GM18907 (cell line): ENCODE results near the gene SMIM43.
A peak's percentile ranks its signal among the peaks of the same experiment; 100 is the strongest.
"Not testable (repeated sequence)": the region's sequence is repeated elsewhere in the genome, so short reads cannot be mapped to it uniquely, and the experiment has no call there.

Experiments used
- ATAC-seq: cut with Tn5 transposase; IDR thresholded peaks from one replicate; pipeline ENCODE4 v1.9.1; 2021; ENCODE audit warnings: mild to moderate bottlenecking, moderate library complexity; ENCODE audit not compliant: unreplicated experiment

The SMIM43 gene

DNA sequence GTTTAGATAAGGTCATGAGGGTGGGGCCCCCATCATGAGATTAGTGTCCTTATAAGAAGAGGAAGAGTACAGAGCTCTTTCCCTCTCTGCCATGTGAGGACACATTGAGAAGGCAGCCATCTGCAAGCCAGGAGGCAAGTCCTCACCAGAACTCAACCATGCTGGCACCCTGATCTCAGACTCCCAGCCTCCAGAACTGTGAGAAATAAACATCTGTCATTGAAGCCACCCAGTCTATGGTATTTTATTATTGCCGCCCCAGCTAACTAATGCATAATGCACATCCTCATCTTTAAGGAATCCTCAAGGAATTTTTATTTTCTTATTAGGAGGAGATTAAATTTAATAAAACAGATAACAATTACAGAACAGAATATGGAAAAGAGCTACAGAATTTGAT lies 19.4 kb upstream of the SMIM43 start:
- ATAC-seq: no peak

DNA sequence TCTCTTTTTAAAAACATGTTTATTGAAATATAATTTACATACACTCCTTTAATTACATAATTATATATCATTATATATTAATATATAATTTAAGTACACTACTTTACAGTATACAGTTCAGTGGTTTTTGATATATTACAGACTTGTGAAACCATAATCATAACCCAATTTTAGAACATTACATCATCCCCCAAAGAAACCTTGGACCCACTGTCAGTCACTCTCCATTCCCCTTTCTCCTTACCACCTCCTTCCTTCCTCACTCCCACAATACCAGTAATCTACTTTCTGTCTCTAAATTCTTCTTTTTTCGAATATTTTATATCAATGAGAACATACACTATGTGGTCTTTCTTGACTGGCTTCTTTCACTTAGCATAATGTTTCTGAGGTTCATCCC lies 18.2 kb upstream of the SMIM43 start:
- ATAC-seq: no peak

DNA sequence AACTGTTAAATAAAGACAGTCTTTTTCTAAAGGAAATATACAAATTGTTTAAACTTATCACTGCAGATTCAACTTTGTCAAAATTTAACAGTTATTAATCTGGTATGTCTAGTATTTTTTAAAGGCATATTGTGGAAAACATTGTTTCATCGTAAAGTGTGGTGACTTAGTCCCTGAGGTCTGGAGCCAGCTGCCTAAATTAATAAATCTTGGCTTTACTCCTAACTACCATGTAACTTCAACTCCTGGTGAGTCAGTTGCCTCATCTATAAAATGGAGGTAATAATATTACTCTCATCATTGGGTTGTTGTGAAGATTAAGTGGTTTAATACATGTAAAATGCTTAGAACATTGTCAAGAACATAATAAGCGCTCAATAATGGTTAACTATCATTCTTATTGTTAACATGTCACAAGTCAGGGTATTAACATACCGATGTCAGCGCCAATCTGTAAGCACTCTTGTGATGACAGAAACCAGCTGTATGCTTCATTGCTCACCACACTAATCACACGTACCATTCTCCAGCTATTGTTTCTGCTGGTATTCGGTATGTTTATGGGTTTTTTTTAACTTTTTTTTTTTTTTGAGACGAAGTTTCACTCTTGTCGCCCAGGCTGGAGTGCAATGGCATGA lies 14.1 kb upstream of the SMIM43 start:
- no peak for ATAC-seq

DNA sequence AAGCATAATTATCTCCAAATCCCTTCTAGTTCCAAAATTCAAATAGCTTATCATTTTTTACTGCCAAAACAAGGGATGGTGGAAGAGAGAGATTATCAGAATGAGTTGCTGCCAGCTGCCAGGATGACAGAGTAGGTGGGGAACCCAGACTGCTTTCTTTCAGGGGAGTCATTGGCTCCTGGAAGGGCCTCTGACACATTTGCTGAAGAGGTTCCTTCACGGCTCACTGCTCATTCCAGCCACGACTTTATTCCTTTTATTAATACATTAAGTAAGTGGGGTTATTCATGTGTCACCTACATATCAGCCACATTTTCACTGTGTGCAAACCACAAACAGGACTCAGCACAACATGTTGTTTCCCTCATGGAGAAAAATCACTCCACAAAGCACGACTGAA lies 12.7 kb upstream of the SMIM43 start:
- ATAC-seq: peak; percentile 73

DNA sequence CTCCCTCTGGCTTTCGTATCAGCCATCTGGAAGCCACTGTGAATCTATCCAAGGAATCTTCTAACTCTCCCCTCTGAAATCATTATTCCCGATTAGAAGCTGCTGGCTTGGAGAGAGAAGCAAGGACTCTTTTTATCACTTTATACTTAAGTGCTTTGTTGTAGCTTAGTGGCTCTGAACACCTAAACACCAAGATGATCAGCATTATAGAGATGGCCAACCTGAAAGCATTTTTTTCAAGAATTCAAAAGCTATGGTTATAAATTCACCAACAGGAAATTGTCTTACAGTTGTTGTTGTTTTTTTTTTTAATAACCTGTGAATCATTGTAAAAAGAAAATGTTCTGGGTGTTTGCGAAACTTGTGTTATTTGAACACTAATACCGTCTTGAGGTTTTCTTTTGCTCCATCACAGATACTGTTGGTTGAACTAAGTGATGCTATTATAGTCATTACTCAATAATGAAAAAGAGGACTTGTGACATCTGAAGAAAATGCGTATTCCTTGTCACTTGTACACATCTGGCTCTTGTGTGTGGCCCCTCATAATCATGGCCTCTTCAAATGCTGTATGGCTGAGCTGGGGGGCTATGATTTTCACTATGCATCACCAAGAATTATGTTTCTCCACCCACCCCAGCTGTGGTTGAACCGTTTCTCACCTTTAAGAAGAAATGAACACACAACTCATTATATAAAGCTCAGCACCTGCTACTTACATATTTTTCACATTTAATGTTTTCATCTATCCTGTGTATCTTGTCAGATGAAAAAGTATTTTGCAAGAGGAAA lies 11.8 kb upstream of the SMIM43 start:
- no peak for ATAC-seq

DNA sequence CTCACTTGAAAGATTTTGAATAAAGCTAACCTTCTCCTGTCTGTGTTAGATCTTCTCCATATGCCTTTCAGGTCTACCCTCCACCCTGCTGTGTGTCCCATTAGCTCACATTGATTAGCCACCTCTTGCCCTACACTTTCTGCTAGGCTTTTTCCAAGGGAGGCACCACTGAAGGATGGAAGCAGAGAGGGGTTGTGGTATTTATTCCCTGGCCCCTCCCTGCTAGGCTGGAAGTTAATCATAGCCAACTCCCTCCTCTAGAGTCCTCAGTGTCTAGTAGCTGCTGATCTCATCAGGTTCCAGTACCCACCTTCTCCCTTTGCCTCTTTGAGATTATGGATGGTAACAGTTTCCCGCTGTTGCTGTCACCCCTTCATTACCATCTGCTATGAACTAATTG lies 8.9 kb upstream of the SMIM43 start:
- ATAC-seq: no peak

DNA sequence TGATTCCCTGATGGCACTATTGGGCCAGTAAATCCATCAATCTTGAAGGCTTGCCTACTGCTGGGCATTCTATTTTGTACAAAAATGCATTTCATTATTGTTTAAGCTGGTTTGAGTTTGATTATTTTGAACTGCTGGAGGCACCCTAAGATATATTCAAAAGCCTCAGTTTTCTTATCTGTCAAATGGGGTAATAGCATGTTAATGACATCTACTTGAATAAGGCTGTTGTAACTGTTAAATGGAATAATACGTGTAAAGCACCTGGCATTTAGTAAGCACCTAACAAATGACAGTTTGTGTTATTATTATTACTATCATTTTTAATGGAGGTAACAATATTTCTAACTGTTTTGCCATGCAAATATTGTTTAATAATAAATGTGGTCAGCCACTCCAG lies 6.9 kb upstream of the SMIM43 start:
- no peak for ATAC-seq

DNA sequence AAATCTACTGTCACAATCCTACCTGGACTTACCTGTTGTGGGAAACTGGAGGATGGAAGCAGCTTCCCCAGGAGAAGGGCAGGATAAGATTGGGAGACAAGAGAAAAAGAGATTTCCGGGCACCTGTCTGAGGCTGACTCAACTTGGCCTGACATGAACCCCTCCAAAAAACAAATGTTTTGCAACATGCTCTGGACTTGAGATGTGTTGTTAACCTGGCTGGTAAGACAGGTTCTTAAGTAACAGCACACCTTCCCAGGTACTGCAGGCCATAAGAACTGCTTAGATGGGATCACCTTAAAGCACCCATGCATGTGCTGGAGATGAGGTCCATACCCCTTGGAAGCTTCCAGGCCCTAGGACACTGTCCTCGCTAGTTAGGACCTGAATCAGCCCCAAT lies 4.4 kb upstream of the SMIM43 start:
- no peak for ATAC-seq

DNA sequence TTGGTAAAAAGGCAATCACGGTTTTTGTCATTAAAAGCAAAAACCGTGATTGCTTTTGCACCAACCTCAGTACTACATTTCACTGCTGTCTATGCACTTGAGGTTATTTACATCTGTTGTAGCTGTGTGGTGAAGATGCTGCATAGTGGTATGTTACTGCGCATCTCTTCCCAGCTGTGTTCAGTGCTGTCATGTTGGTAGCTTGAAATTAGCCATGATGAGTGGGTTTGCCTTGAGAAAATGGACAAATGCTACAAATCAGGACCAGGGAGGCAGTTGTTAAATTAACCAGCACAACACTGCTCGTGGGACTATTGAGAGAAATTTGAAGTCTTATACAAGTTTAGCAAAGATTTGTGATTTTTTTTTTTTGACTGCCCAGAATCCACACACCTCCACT lies 2.2 kb upstream of the SMIM43 start:
- no peak for ATAC-seq

DNA sequence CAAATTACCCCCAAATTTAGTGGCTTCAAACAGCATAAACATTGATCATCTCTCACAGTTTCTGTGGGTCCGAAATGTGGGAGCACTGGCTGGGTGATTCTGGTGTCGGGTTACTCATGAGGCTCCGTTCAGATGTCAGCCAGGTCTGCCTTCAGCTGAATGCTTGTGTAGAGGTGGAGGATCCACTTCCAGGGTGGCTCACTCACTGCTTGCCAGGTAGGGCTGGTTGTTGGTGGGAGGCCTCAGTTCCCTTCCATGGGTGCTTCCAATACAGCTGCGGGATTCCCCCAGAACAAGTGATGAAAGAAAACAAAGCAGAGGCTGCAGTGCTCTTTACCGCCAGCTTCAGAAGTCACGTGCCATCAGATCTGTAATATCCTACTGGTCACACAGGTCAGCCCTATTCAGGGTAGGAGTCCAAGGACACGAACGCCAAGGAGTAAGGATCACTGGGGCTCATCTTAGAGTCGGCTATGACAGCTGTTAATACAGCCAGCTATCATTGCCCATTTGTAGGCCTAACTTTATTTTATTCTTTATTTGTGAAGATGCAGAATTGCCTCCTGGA lies 1.1 kb upstream of the SMIM43 start:
- ATAC-seq: no peak

DNA sequence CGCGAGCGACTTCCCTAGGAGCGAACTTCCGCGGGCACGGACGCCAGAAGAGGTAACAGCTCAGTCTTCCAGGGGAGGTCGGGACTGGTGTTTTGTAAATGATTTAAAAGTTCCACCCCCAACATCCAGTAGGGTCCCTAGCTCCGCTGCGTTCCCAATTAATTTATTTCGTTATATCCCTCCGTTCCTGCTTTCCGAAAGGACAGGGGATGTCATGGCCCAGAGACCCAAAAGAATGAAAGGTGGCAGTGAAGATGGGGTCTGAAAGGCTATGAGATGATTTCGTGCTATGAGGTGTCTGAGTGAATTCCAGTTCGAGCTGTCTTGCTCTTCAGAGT lies 373 bp upstream of the SMIM43 start:
- no peak for ATAC-seq

DNA sequence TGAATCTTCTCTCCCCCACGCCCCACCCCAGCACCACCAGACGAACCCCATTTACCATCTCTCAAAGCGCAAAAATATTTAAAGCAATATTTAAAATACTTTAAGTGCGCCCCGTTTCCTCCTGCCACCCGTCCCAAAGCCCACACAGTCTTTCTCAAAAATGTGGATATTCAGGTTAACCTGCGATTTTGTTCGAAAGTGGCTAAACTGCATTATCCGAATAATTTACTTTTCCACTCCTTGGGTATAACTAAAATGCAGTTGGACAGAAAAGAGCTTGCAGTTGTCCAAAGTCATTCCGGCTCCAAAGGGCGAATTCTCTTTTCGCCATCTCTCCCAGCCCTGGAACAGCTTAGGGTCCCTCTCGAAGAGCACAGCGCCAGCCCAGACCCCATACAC lies 662 bp downstream of the SMIM43 start:
- no peak for ATAC-seq

DNA sequence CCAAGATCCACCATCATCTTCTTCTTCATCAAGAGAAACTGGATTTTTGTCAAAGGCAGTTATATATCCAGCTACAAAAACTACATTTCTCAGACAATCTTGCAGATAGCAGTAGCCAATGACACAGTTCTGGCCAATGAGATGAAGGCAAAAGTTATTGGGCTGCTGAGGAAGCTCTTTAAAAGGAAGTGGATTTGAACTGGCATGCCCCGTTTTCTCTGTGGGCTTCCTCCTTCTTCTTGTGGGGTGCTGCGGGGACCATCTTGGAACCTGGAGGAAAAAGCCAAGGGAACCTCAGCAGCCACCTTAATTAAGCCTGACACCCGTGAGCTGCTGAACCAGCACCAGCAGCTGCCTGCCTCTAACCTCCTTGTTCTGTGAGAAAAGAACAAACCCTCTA lies 4.8 kb downstream of the SMIM43 start:
- ATAC-seq: no peak

DNA sequence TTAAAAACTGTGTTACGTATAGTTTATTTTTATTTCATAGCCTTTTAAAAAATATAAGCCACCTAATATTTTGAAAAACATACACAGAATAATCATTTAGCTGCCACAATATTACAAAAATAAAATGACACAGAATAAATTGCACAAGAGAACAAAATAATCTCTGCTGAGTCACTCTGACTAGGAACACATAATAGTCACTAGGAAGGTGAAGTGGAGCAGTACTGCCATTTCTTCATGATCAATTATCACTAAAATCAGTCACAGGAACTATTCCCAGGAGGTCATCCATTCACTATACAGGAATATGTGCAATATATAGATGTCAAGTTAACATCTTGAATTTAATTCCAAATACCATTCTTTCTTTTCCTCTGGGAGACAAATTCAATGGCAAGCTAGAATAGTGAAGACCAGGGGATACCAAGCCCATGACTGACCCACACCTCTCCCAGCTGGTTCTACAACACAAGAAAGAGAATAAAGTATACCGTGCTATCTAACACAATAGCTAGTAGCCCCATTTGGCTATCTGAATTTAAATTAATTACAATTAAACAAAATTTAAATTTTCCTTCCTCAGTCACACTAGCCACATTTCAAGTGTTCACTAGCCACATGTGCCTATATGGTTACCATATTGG lies 5.9 kb downstream of the SMIM43 start:
- no peak for ATAC-seq

DNA sequence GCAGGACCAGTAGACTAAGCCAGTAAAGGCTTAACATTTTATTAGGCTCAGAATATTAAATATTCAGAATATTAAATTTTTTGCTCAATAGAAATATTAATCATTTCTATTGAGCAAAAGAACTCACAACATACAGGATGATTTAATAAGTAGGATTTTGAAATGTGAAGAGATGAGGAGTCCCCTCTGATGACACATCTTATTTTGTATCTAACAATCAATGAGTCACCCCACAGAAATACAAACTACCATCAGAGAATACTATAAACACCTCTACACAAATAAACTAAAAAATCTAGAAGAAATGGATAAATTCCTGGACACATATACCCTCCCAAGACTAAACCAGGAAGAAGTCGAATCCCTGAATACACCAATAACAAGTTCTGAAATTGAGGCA lies 12.8 kb downstream of the SMIM43 start:
- not testable (repeated sequence) for ATAC-seq

DNA sequence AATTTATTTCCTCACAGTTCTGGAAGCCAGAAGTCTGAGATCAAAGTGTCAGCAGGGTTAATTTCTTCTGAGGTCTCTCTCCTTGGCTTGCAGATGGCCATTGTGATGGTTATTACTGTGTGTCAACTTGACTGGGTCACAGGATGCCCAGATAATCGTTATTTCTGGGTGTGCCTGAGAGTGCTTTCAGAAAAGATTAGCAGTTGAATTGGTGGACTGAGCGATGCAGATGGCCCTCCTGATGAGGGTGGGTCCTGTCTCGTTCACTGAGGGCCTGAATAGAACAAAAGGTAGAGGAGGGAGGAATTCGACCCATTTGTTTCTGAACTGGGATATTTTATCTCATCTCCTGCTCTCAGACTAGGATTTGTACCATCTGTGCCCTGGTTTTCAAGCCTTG lies 15.7 kb downstream of the SMIM43 start:
- no peak for ATAC-seq

DNA sequence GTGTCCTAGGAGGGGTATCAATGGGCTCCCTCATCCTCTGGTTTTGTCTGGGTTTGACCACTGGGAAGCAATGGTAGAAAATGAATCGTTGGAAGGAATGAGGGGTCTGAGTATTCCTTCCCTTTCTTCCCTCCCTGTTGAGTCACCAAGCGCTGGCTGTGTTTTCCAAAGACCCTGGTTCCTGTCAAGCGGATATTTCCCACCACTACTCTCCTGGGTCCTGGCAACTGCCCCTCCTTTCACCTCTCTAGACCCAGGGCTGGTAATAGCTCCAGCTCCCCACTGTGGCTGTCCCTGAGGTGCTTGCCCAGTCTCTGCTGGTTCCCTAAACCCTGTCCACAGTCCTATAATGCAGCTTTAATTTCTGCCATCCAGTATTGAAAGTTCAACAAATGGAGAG lies 22.2 kb downstream of the SMIM43 start:
- ATAC-seq: no peak

DNA sequence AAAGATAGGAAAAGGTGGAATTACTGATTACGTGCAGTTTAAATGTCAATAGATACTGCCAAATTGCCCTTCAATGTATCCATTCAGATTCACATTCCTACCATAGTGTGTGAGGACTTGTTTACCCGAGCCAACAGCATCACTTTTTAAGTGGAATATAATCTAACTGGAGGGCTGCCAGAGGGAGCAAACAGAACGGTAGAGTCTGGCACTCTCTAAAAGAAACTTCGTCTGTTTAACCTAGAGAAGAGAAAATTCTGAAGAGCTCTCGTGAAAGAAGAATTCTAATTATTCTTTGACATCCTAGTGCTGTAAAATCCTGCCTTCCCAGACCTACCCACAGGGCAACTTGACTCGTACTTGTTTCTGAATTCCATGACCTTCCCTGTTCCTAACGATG lies 23.2 kb downstream of the SMIM43 start:
- no peak for ATAC-seq

DNA sequence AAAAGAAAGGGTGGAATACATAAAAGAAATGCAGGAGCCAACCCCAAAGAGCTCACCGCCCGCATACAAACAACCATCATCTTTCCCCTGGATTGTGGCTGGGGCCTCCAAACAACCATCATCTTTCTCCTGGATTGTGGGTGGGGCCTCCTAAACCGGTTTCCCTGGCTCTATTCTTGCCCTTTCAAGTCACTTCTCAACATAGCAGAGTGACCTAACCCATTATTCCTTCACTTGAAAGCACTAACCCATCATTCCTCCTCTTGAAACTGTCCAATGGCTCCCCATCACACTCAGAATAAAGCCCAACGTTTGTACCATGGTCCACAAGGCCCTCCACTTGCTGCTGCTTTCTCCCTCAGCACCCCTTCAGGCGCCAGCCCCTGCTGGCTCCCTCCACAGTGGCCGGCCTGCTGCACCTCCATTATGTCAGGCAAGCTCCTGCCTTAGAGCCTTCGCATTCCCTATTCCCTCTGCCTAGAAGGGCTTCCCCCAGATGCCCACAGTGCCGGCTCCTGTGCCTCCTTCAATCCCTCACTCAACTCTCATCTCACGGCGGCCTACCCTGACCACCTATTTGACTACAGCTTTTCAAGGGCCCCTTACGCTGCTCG lies 24.1 kb downstream of the SMIM43 start:
- no peak for ATAC-seq

DNA sequence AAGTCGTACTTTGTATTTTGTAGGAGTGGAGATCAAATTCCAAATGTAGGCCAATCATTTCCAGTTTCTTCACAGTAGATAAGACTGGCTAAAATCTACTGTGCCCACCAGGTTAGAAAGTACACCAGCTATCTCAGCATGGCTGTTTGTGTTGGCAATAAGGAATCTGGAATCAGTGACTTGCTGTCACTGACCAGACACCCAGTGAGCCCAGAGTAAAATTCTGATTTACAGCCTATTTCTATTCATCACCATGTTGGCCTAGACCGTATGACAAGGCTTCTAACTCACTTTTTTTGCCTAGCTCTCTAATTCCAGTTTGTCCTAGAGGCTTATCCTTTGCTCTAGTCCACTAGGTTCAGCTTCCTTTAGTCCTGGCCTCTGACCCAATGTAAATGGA lies 25.4 kb downstream of the SMIM43 start:
- ATAC-seq: no peak

DNA sequence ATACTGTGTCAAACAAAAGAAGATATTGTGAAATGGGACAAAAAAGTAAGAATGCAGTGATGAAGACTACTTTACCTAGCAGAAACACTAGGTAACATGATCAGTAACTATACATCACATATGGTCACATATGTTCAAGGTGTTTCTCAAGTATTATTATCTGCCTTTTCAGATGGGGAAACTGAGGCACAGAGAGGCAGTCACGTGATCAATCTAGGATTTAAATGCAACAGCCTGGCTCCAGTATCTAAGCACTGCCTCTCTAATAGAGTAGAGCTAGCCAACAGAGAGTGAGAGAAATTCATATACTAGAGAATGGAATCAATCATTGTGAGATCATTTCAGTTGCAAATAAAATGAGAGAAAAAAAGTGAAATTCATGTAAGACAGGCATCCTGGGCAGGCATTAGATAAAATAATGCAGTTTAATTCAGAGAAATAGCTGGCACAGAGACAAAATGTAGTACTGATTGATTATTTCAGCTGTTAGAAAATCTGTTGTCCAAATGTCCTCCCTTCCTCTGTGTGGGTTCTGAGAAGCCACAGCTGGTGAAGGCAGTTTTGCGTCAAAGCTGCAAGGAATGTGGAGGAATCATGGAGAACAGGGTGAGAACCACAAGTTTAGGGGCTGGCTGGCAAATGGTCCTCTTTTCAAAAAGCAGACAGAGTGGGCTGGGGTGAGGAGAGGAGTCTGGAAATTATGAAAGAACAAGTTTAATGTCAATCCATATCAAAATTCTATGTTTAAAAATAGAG lies 26.0 kb downstream of the SMIM43 start:
- ATAC-seq: no peak
